CD14-positive monocyte (primary cell): ENCODE measurements around the gene MBD3. TPM values are rescaled to one million over a fixed set of nuclear protein-coding genes. Genes with fewer than 3 reads are reported as not detected.
"Not testable (repeated sequence)": the region's sequence is repeated elsewhere in the genome, so short reads cannot be mapped to it uniquely, and the experiment has no call there.

Source experiments
- DNase-seq, 3 donors: peaks; one replicate each; pipeline ENCODE4 v3.0.0-alpha.2; 2011 to 2022
- H2AFZ ChIP-seq: 2 replicates; pipeline ENCODE4 v1.6.0; 2012; ENCODE audit warnings: mild to moderate bottlenecking, low read depth, low read length, inconsistent platforms; ENCODE audit not compliant: insufficient read depth, poor library complexity, severe bottlenecking
- H3K27ac ChIP-seq, 2 donors: 1 replicate in 1 of 2; 2 replicates in 1 of 2; pipeline ENCODE4 v1.5.1; 2012 to 2013; ENCODE audit warnings: low read length in 2 of 2, control low read depth in 1 of 2, inconsistent platforms in 1 of 2, low read depth in 1 of 2, mild to moderate bottlenecking in 1 of 2
- H3K27me3 ChIP-seq, 2 donors: one replicate each; pipeline versions ENCODE4 v1.6.0 to v1.6.1; 2011 to 2013; ENCODE audit warnings: low read length in 2 of 2; ENCODE audit not compliant: control insufficient read depth in 2 of 2, insufficient read depth in 2 of 2
- H3K36me3 ChIP-seq, 2 donors: replicated peaks in 1 of 2; 1 replicate in 1 of 2; 2 replicates in 1 of 2; pipeline versions ENCODE4 v1.5.1 to v1.6.1; 2012 to 2013; ENCODE audit warnings: low read length in 2 of 2, control low read depth in 1 of 2, inconsistent platforms in 1 of 2, mild to moderate bottlenecking in 1 of 2; ENCODE audit not compliant: insufficient read depth in 2 of 2, control insufficient read depth in 1 of 2
- H3K4me1 ChIP-seq, 2 donors: 1 replicate in 1 of 2; 2 replicates in 1 of 2; pipeline versions ENCODE4 v1.5.1 to v1.6.1; 2012 to 2013; ENCODE audit warnings: low read length in 2 of 2, control low read depth in 1 of 2, inconsistent platforms in 1 of 2, mild to moderate bottlenecking in 1 of 2, moderate library complexity in 1 of 2; ENCODE audit not compliant: insufficient read depth in 2 of 2, control insufficient read depth in 1 of 2
- H3K4me2 ChIP-seq: replicated peaks from 2 replicates; pipeline ENCODE3; 2012; ENCODE audit warnings: low read length, moderate library complexity, mild to moderate bottlenecking; ENCODE audit not compliant: poor library complexity, severe bottlenecking; ENCODE audit errors: extremely low read depth
- H3K4me3 ChIP-seq, 3 experiments: fragments of 200-600 bp in 1 of 3; sonication (generic) in 1 of 3; replicated peaks in 1 of 3; 1 replicate in 2 of 3; 2 replicates in 1 of 3; pipeline ENCODE4 v1.5.1; 2011 to 2013; ENCODE audit warnings: low read length in 3 of 3, mild to moderate bottlenecking in 3 of 3, control low read depth in 2 of 3, low read depth in 2 of 3, inconsistent platforms in 1 of 3, moderate library complexity in 1 of 3
- H3K79me2 ChIP-seq: 2 replicates; pipeline ENCODE4 v1.6.0; 2012; ENCODE audit warnings: mild to moderate bottlenecking, control low read depth, inconsistent platforms, low read length, moderate library complexity; ENCODE audit not compliant: insufficient read depth
- H3K9ac ChIP-seq: 2 replicates; pipeline ENCODE4 v1.6.0; 2017; ENCODE audit warnings: low read length, mild to moderate bottlenecking; ENCODE audit not compliant: insufficient read depth, poor library complexity, severe bottlenecking
- H3K9me3 ChIP-seq, 2 donors: replicated peaks in 1 of 2; 1 replicate in 1 of 2; 2 replicates in 1 of 2; pipeline versions ENCODE4 v1.5.1 to v1.6.1; 2012 to 2013; ENCODE audit warnings: low read length in 2 of 2, control low read depth in 1 of 2; ENCODE audit not compliant: control insufficient read depth in 1 of 2, insufficient read depth in 1 of 2
- H4K20me1 ChIP-seq: 2 replicates; pipeline ENCODE4 v1.6.0; 2012; ENCODE audit warnings: mild to moderate bottlenecking, low read length, control low read depth, moderate library complexity; ENCODE audit not compliant: insufficient read depth
- H3K27ac Mint-ChIP-seq, 7 donors: one replicate each; pipeline ENCODE4 v1.8.0; 2020; ENCODE audit warnings: mild to moderate bottlenecking in 7 of 7, mixed read lengths in 7 of 7, moderate library complexity in 6 of 7, inconsistent platforms in 2 of 7
- H3K27me3 Mint-ChIP-seq, 3 donors: one replicate each; pipeline ENCODE4 v1.8.0; 2021 to 2022; ENCODE audit warnings: low read depth in 3 of 3, mild to moderate bottlenecking in 3 of 3, mixed read lengths in 3 of 3, moderate library complexity in 3 of 3, inconsistent platforms in 1 of 3
- H3K36me3 Mint-ChIP-seq, 2 donors: one replicate each; pipeline ENCODE4 v1.8.0; 2020; ENCODE audit warnings: mixed read lengths in 2 of 2, inconsistent platforms in 1 of 2, mild to moderate bottlenecking in 1 of 2
- H3K4me1 Mint-ChIP-seq: one replicate; pipeline ENCODE4 v1.8.0; 2020; ENCODE audit warnings: mild to moderate bottlenecking, mixed read lengths
- H3K4me3 Mint-ChIP-seq, 2 donors: one replicate each; pipeline ENCODE4 v1.8.0; 2020; ENCODE audit warnings: mild to moderate bottlenecking in 2 of 2, mixed read lengths in 2 of 2, moderate library complexity in 1 of 2
- H3K9me3 Mint-ChIP-seq, 7 donors: one replicate each; pipeline ENCODE4 v1.8.0; 2020 to 2022; ENCODE audit warnings: mixed read lengths in 7 of 7, mild to moderate bottlenecking in 6 of 7, moderate library complexity in 6 of 7, inconsistent platforms in 2 of 7
- CTCF ChIP-seq: fragments of 200-600 bp; IDR thresholded peaks from one replicate; pipeline ENCODE4 v1.8.0; 2022; ENCODE audit warnings: antibody characterized with exemption, mild to moderate bottlenecking
- WGBS: methylation state at CpG from one replicate; pipeline ENCODE4 v1.1.5; 2013; ENCODE audit warnings: missing lambda C conversion rate; ENCODE audit not compliant: insufficient coverage; 5-methylcytosine and 5-hydroxymethylcytosine counted together
- intact Hi-C, 2 donors: fragments of 100-400 bp; cut with micrococcal nuclease; formaldehyde crosslinking; loops; one replicate each; pipeline versions ENCODE4 v1.15.0 to v1.15.1; 2023
- polyA plus RNA-seq, 3 donors: library from polyadenylated mRNA; depleted of rRNA in 1 of 3; unstranded in 2 of 3; stranded (reverse) in 1 of 3; fragments of 300-500 nt in 2 of 3; fragments of >200 nt in 1 of 3; fragmentation: Illumina TruSeq in 2 of 3; gene quantifications; 1 replicate in 2 of 3; 2 replicates in 1 of 3; pipeline ENCODE4 v1.2.3, GENCODE V29; 2012 to 2021

Gene MBD3
- polyA plus RNA-seq, 3 donors = 2.6 to 35.3 (median 4.9) TPM

GRCh38 chr19:1549332-1549945, 43.2 kb downstream of the MBD3 start:
- WGBS = 83% methylated on average over 4 of the region's 4 CpGs

GRCh38 chr19:1540365-1540925, 52.2 kb downstream of the MBD3 start:
- Histone ChIP-seq H3K27ac (no peak overlapping the region), H3K4me2 (no peak overlapping the region), H3K79me2 (no peaks in the 10 kb centered on the region), H3K36me3 (no peaks in the 10 kb centered on the region), H3K27me3 (peaks cover 0 to 8% of the 10 kb centered on the region in 2 donors), H3K4me1 (no peaks in the 10 kb centered on the region), H2AFZ (no peak overlapping the region), H3K4me3 (no peak overlapping the region), H3K9me3 (no peaks in the 10 kb centered on the region), H4K20me1 (no peaks in the 10 kb centered on the region), H3K9ac (no peak overlapping the region)
- Mint-ChIP-seq H3K4me1 (no peaks in the 10 kb centered on the region), H3K4me3 (peak overlapping the region in 1 of 2 donors; percentile 73), H3K27ac (no peak overlapping the region), H3K36me3 (no peaks in the 10 kb centered on the region), H3K27me3 (peaks cover 27 to 53% (median 30%) of the 10 kb centered on the region in 3 donors), H3K9me3 (peaks cover 0 to 9% (median 4%) of the 10 kb centered on the region in 7 donors)
- 34% methylated on average over 10 of the region's 17 CpGs for WGBS
- DNase-seq = no peak
- TF ChIP-seq CTCF = no peak
- intact Hi-C loops = no loop called here

More at GRCh38 chr19:1549332-1549945, 43.2 kb downstream of the MBD3 start:
- H3K4me3 Mint-ChIP-seq = no peak overlapping the region
- H3K27me3 Mint-ChIP-seq = peaks cover 24 to 35% (median 28%) of the 10 kb centered on the region in 3 donors
- Histone ChIP-seq H3K4me3 (no peak overlapping the region), H3K27me3 (peaks cover 0 to 9% of the 10 kb centered on the region in 2 donors), H3K36me3 (no peaks in the 10 kb centered on the region), H3K79me2 (no peaks in the 10 kb centered on the region), H2AFZ (no peak overlapping the region), H3K9ac (no peak overlapping the region), H3K4me1 (no peaks in the 10 kb centered on the region), H3K4me2 (no peak overlapping the region), H3K27ac (no peak overlapping the region), H4K20me1 (no peaks in the 10 kb centered on the region), H3K9me3 (no peaks in the 10 kb centered on the region)
- intact Hi-C loops = loop anchor here (5.0 kb wide), 2 partner anchors 123 to 218 kb away; no protein-coding TSS in a partner anchor
- peaks cover 6% of the 10 kb centered on the region for H3K4me1 Mint-ChIP-seq
- H3K27ac Mint-ChIP-seq = no peak overlapping the region
- no peaks in the 10 kb centered on the region for H3K36me3 Mint-ChIP-seq
- H3K9me3 Mint-ChIP-seq = peaks cover 0 to 6% (median 1%) of the 10 kb centered on the region in 7 donors
- no peak for TF ChIP-seq CTCF
- no peak for DNase-seq

- intact Hi-C loops, H3K4me1 ChIP-seq, H3K27ac ChIP-seq, H3K4me3 ChIP-seq, H2AFZ ChIP-seq, H4K20me1 ChIP-seq, H3K36me3 ChIP-seq, H3K4me1 Mint-ChIP-seq, H3K36me3 Mint-ChIP-seq, DNase-seq, H3K79me2 ChIP-seq, H3K9me3 ChIP-seq, H3K4me2 ChIP-seq, H3K27ac Mint-ChIP-seq, H3K9ac ChIP-seq, H3K27me3 ChIP-seq: not testable (repeated sequence)
- H3K4me3 Mint-ChIP-seq = peak overlapping the region in 1 of 2 donors; percentile 73
- H3K9me3 Mint-ChIP-seq = peaks cover 0 to 11% (median 4%) of the 10 kb centered on the region in 7 donors
- 91% methylated on average over 6 of the region's 11 CpGs for WGBS
- H3K27me3 Mint-ChIP-seq = peaks cover 26 to 49% (median 28%) of the 10 kb centered on the region in 3 donors
Observed at GRCh38 chr19:1539749-1540148, 52.9 kb downstream of the MBD3 start.
